Upper lobe of right lung (tissue), 1 donor: ENCODE measurements around the gene NCEH1. TPM values are rescaled to one million over a fixed set of nuclear protein-coding genes. Genes with fewer than 3 reads are reported as not detected.

Source experiments
- ATAC-seq: fragments of 200-7000 bp; cut with Tn5 transposase; one replicate; pipeline ENCODE4 v1.9.1; 2020; ENCODE audit warnings: mild to moderate bottlenecking, moderate library complexity
- DNase-seq: peaks from one replicate; pipeline ENCODE4 v3.0.0-alpha.2; 2020
- H3K27ac ChIP-seq: fragments of 200-600 bp; one replicate; pipeline ENCODE4 v1.8.0; 2022
- H3K27me3 ChIP-seq: fragments of 200-600 bp; one replicate; pipeline ENCODE4 v1.8.0; 2022; ENCODE audit warnings: mild to moderate bottlenecking
- H3K36me3 ChIP-seq: fragments of 200-600 bp; one replicate; pipeline ENCODE4 v1.8.0; 2022
- H3K4me1 ChIP-seq: fragments of 200-600 bp; one replicate; pipeline ENCODE4 v1.8.0; 2022
- H3K4me3 ChIP-seq: fragments of 200-600 bp; one replicate; pipeline ENCODE4 v1.8.0; 2022; ENCODE audit warnings: mild to moderate bottlenecking
- H3K9me3 ChIP-seq: fragments of 200-600 bp; one replicate; pipeline ENCODE4 v1.8.0; 2022
- intact Hi-C: fragments of 100-400 bp; cut with DNase I; formaldehyde crosslinking; loops from one replicate; pipeline ENCODE4 v1.11.0; 2022
- total RNA-seq: library from RNA; stranded (reverse); fragmentation: NEBNext Ultra II Directional; extraction: Animal tissue kit (Norgen Biotek cat#: 25700); gene quantifications from one replicate; pipeline ENCODE4 v1.2.1, GENCODE V29; 2021
- TF ChIP-seq, protein P1 (sequence below): fragments of 200-600 bp; IDR thresholded peaks from one replicate; pipeline ENCODE4 v1.8.0; 2022; ENCODE audit warnings: antibody characterized with exemption
- donor health status: DM: no; HTN: yes; CAD: no; lungs with severe emphysema.

Gene NCEH1
- total RNA-seq, 1 donor from 2014 or later = 62.1 TPM

DNA sequence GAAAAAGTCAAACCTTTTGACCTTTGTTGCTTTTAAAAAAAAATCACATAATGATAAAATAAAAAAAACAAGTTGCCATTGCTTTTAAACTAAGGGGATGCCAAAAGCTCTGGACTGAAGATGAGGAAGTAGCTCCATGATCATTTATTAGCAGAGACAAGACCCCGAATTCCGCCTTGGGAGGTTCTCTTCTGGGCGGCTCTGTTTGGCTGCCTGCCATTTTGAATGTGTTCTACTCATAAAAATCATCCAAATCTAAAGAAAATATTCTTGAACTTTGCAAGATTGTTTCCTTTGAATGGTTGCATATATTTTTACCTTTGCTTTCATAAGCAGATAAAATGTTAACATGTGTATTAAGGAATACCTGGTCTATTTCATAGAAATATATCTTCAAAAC, 63.8 kb downstream of the NCEH1 start:
- TF ChIP-seq, protein P1, sequence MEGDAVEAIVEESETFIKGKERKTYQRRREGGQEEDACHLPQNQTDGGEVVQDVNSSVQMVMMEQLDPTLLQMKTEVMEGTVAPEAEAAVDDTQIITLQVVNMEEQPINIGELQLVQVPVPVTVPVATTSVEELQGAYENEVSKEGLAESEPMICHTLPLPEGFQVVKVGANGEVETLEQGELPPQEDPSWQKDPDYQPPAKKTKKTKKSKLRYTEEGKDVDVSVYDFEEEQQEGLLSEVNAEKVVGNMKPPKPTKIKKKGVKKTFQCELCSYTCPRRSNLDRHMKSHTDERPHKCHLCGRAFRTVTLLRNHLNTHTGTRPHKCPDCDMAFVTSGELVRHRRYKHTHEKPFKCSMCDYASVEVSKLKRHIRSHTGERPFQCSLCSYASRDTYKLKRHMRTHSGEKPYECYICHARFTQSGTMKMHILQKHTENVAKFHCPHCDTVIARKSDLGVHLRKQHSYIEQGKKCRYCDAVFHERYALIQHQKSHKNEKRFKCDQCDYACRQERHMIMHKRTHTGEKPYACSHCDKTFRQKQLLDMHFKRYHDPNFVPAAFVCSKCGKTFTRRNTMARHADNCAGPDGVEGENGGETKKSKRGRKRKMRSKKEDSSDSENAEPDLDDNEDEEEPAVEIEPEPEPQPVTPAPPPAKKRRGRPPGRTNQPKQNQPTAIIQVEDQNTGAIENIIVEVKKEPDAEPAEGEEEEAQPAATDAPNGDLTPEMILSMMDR = no peak

DNA sequence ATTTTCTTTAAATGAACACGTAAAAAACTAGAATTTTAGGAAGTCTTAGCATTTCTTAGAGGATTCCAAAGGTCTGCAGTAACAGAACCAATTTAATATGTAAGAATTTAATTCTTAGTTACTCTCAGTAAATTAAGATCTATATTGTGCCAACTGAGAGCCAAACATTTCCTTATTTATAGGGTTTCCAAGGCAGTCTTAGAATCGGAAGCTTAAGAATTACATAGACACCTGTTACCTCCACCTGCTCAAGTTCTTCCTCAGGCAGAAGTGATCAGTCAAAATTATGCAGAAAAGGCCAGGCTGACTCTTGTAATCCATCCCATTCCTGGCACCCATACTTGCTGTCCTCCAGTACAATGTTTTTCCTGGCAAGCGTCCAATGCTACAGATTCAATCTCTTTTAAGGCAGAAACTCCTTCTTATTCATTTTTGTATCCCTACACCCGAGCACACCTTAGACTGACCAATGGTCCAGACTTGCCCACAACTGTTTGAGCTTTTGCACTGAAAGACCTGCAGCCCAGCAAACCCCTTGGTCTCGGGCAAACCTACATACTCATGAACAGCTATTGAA, 64.3 kb downstream of the NCEH1 start:
- Histone ChIP-seq H3K4me3 (no peak overlapping the region), H3K9me3 (no peaks in the 10 kb centered on the region), H3K36me3 (peaks cover 10% of the 10 kb centered on the region), H3K4me1 (peaks cover 16% of the 10 kb centered on the region), H3K27ac (no peak overlapping the region), H3K27me3 (no peaks in the 10 kb centered on the region)
- TF ChIP-seq, protein P1 = no peak
- no peak for DNase-seq
- intact Hi-C loops = no loop called here
- no peak for ATAC-seq

More for the DNA sequence above, 63.8 kb downstream of the NCEH1 start:
- no peaks in the 10 kb centered on the region for H3K27me3 ChIP-seq
- H3K4me3 ChIP-seq = no peak overlapping the region
- H3K36me3 ChIP-seq = peaks cover 6% of the 10 kb centered on the region
- no peak overlapping the region for H3K27ac ChIP-seq
- peaks cover 16% of the 10 kb centered on the region for H3K4me1 ChIP-seq
- intact Hi-C loops = no loop called here
- ATAC-seq (no peak), DNase-seq (no peak)
- H3K9me3 ChIP-seq = no peaks in the 10 kb centered on the region

GRCh38 chr3:172644258-172644657, 66.6 kb downstream of the NCEH1 start:
- intact Hi-C loops = no loop called here
- Histone ChIP-seq H3K27me3 (no peaks in the 10 kb centered on the region), H3K4me3 (no peak overlapping the region), H3K4me1 (peaks cover 13% of the 10 kb centered on the region), H3K9me3 (no peaks in the 10 kb centered on the region), H3K36me3 (peaks cover 10% of the 10 kb centered on the region), H3K27ac (no peak overlapping the region)
- no peak for DNase-seq
- no peak for ATAC-seq
- TF ChIP-seq, protein P1 = no peak

DNA sequence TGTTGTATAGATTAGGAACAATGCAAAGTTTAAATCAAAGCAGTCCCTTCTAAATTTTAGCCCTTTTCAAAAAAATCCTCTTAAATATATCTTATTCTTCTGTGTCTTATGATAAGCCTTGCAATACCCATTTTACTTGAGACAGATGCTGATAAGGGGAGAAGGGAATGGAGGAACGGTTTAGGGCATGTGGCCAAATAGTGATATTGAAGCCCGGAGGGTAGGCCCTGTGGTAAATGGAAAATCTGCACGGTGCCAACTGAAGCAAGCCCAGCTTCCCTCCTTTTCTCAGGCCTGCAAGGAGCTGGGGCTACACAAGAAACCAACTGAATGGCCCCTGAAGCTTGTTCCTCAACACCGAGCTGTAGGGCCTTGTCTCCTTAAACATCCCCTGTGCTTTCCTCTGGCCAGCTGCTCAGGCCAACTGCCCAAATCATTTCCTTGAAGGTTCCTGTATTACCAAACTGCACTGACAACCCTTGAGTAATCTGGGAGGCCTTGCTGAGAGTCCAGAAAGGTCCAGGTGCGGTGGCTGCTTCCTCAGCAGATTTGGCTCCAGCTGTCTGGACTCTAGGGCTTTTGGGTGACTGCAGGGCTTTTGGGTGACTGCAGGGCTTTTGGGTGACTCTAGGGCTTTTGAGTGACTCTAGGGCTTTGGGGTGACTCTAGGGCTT, 67.2 kb downstream of the NCEH1 start:
- TF ChIP-seq, protein P1 = no peak
- Histone ChIP-seq H3K27me3 (no peaks in the 10 kb centered on the region), H3K36me3 (peaks cover 14% of the 10 kb centered on the region), H3K4me1 (peaks cover 7% of the 10 kb centered on the region), H3K27ac (no peak overlapping the region), H3K4me3 (no peak overlapping the region), H3K9me3 (no peaks in the 10 kb centered on the region)
- ATAC-seq = no peak
- DNase-seq = no peak
- intact Hi-C loops = no loop called here

GRCh38 chr3:172641291-172641690, 69.6 kb downstream of the NCEH1 start:
- intact Hi-C loops = no loop called here
- peaks cover 14% of the 10 kb centered on the region for H3K36me3 ChIP-seq
- no peaks in the 10 kb centered on the region for H3K27me3 ChIP-seq
- no peaks in the 10 kb centered on the region for H3K9me3 ChIP-seq
- DNase-seq (no peak), ATAC-seq (no peak)
- no peaks in the 10 kb centered on the region for H3K4me1 ChIP-seq
- H3K4me3 ChIP-seq = no peak overlapping the region
- no peak overlapping the region for H3K27ac ChIP-seq
- TF ChIP-seq, protein P1 = no peak
